GM19372 (cell line): ENCODE measurements around the gene DCLRE1B.

Source experiments
- ATAC-seq: cut with Tn5 transposase; IDR thresholded peaks from one replicate; pipeline ENCODE4 v1.9.1; 2021; ENCODE audit warnings: mild to moderate bottlenecking, low read depth, moderate library complexity; ENCODE audit not compliant: unreplicated experiment

Gene DCLRE1B

GRCh38 chr1:113886417-113887401 lies 18.4 kb upstream of the DCLRE1B start:
- ATAC-seq: no peak

DNA sequence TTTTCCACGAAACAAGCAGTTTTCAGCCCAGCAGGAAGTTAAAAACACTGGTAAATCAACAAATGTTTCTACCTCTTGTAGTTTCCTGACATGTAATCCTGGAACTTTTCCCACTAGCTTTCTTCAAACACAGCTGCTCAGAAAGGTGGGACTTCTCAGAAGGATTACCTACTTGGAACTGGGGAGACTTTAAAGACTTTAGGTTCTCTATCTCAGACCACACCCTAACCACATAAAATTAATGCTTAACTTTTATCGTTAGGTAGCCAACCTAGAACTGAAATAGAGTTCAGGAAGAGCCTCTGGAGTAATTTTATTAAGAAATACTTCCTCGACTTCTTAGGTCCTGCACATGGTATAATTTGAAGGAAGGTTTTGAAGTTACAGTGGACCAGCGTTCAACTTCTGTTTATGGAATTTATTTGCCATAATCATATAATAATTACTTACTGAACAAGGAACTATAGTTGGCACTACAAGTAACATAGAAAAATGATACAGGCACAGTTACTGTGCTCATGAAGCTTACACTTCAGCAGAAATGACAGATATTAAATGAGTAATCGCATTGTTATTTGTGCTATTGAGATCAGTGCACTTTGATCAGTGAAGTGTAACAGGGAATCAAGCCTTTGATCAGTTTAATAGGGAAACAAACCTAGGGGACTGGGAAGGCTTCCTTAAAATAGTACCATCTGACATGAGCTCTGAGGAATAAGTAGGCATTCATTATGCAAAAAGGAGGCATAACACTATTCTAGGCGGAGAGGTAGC lies 17.5 kb upstream of the DCLRE1B start, which contains the start of gene BCL2L15:
Gene BCL2L15 (minus strand): TSS at position 180 of the 774 bp plus-strand sequence. CDS start 206 bp downstream, outside the sequence.
- no peak for ATAC-seq

DNA sequence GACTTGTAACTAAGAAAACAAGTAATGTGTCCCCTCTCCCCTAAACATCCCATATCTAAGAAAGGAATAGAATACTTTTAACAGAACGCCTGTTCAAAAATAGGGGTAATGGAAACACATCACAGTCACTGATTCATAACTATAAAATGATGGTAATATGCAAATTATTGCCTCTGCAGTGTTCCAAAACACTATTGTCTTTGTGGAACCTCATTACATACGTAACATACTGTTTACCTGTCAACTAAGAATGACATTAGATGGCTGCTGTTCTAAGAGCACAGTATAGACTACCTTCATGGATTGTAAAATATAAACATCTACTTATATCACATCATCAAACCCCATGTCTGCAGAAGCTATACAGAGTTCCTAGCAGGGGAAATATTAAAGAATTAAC lies 14.3 kb upstream of the DCLRE1B start:
- no peak for ATAC-seq

- ATAC-seq: no peak
Observed at GRCh38 chr1:113891631-113892220, 13.4 kb upstream of the DCLRE1B start.

GRCh38 chr1:113893267-113893666 lies 11.9 kb upstream of the DCLRE1B start:
- ATAC-seq: no peak

GRCh38 chr1:113895098-113895497 lies 10.0 kb upstream of the DCLRE1B start:
- ATAC-seq: no peak

DNA sequence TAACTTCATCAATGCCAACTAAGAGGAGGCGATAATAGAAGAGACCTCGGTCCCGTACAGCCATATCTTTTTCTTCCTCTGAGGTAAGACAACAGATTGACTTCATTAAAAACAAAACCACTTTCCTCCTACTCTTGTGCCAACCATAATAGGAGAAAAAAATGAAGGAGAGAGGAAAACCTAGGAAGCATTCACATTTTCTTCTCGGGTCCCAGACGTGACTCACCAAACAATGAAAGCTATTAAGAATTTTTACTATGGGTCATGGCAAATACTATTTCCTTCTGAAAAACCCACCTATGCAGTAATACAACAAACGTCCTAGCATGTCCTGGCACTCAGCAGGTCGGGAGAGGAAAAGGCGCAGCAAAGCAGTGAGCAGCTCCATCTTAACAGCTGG lies 9.2 kb upstream of the DCLRE1B start:
- ATAC-seq: no peak

DNA sequence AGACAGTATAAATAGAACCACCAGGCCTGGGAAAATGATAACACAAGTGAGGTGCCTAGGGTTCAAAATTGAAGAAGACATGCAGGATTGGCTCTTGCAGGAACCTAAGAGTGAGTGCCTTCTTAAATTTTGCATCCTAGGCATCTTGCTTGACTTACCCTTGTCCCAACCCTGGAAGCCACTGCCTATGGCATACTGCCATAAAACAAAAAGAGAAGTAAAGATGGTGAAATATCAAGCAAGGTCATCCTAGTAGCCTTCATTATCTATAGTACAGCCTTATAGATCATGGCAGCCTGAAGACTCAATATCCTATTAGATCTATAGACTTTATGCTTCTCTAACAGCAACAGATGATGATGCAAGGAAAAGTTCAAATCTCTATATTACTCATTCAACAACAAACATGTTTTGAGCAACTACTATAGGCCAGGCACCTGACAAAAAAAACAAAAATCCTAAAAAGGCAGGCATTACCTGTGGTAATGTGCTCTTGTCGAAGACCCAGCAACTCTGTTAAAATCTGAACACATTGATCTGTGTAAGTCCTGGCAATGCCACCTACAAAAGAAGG lies 6.8 kb upstream of the DCLRE1B start:
- ATAC-seq: no peak

DNA sequence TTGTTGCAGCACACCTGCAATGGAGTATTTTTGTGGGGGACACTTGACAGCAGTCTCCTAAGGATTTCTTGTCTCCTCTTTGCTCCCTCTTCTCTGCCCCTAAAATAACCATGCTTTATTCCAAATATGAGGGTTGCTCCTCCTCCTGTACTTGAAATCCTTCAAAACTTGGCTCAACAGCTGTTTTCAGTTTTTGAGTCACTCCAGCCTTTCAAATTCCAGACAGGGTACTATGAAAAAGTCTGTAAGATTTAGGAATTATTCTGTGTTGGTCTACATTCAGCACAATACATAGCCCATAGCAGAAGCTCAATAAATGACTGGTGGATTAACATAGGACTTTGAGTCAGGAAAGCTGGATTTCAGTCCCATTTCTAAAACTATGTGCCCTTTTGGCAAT lies 6.0 kb upstream of the DCLRE1B start:
- no peak for ATAC-seq

DNA sequence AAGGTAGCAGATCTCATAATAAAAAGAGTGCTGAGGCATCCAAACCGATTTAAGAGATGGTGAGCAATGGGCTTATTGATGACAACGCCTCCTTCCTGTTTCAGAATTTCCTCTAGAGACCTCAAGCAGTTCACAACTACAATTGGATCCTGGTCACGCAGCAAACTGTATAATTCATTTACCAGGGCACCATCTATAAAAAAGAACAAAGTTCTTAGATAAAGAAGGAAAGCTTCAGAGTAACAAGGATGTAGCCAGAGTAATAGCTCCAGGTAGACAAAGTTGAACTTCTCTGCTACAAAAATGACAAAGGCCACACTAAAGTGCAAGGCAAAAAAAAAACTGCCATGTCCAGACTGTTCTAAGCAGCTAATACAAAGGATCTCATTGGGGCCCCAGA lies 3.9 kb upstream of the DCLRE1B start:
- no peak for ATAC-seq

DNA sequence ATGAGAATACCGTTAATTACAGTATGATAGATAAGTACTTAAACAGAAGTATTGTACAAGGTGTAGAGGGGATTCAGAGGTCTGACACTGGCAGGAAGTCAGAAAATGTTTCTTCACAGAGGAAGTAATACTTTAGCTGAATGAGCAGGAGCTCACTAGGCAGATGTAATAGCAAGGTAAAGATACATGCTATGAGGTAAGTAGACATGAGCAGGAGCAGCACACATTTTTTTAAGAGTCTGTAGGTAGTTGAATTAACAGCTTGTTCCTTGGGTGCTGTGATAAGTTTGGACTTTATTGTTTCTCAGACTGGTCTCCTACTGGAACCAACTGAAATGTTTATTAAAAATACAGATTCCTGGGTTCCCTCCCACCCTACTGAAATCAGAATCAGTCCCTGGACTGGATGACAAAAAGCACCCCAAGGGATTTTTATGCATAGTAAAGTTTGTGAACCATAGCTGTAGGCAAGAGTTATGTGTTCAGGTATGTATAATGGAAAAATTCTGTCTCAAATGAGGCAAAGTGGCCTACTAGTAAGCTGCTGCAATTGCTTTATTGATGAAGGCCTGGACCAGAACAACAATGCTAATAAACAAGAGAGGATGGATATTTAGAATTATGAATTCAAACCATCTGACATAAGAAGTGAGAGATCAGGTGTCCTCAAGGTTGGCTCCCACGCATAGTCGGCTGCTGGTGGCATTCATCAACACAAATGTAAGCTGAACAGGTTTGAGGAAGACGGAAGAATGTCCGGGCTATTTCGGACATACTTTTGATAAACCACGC lies 1.4 kb upstream of the DCLRE1B start:
- no peak for ATAC-seq

- ATAC-seq: peak; percentile 26
Observed at GRCh38 chr1:113904293-113904673, 843 bp upstream of the DCLRE1B start.

DNA sequence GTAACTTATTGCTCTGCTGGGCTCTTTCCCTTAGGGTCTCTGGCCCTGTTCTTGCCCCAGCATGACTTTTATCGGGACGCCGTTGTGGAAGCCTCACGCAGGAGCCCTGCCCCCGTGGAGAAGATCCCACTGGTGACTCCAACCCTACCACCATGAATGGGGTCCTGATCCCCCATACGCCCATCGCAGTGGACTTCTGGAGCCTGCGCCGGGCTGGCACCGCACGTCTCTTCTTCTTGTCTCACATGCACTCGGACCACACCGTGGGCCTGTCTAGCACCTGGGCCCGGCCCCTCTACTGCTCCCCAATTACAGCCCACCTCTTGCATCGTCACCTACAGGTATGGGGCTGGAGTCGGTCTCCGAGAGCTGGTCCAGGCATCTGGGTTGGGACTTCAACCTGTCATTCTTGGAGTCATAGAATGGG lies 322 bp downstream of the DCLRE1B start:
- ATAC-seq: no peak

GRCh38 chr1:113912594-113913311 lies 7.6 kb downstream of the DCLRE1B start:
- no peak for ATAC-seq

DNA sequence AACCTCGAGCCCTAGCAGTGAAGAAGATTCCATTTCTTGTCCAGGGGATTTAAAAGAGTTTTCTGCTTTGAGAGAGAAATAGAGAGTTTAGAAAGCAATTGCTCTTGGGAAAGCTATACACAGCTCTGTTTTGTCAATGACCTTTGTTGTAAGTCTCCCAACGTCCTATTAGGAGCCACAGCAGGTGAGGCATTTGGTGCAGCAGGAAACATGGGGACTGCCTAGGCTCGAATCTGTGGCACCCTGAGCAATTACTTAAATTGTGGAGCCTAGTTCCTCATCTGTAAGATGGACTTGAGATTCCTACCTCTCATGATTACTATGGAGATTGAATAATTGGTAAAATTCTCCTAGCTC lies 8.2 kb downstream of the DCLRE1B start:
- no peak for ATAC-seq

DNA sequence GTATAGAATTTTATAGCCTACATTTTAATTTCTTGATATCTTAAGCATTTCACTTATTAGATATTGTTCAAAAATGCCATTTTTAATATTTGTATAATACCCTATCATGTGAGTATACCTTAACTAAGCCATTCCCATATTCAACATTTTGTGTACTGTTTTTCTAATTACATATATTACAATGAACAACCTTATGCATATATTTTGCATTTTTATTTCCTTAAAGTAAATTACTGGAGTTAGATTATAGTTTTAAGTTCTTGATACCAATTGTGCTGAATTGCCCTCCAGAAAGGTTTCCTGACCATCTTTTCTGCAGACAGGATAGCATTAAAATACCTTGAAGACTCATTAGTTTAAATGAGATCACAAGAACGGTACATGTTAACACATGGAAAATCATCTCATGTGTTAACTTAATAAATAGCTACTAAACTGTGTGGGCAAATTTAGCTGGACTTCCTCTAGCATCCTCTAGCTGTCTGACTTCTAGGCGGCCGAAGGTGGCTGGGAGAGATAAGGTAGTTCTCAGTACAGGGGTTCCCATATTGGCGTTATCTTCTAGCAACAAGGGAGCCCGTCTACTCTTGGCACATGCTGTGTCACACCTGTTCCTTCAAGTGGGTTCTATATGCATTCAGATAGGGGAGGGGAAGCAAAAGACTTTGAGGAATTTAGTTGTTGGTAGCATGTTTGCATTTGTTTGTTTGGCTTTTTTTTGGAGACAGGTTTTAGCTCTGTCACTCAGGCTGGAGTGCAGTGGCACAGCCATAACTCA lies 8.9 kb downstream of the DCLRE1B start:
- no peak for ATAC-seq

- ATAC-seq: no peak
Observed at GRCh38 chr1:113916974-113917373, 11.8 kb downstream of the DCLRE1B start.

DNA sequence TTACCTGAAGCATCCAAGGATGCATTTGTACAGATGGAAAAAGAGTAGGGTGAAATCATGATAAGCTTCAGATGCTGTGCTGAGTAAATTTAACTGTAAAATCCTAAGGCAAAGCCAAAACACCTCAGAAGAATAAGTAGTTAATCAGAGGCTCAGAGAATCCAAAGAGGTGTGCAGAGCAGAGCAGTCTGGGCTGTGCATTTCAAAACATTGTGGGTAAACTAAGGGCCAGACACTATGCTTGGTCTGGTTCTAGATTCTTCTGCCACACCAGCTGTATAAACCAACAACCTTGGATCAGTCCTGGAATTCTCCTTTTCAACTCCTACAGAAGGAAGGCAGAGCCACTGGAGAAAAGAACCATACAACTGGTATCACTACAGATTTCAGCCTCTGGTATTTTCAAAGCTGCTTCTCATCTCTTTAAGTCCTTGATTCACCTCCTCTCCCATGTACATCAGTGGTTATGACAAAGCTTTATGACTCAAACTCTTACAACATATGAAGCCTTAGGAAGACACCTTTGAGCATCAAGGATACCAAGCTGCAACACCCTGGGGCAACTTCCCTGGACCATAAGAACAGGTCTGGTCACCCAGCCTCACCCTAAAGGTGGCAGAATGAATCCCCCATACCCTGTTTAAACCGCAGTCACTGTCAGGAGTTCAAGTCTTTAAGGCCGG lies 12.4 kb downstream of the DCLRE1B start:
- ATAC-seq: no peak
